Measurements from ENCODE around the gene ELMO1. TPM values are rescaled to one million over a fixed set of nuclear protein-coding genes. Genes with fewer than 3 reads are reported as not detected.
A peak's percentile ranks its signal among the peaks of the same experiment; 100 is the strongest.

ELMO1 gene
- total and polyA plus RNA-seq, 8 donors = 3.0 to 20.6 (median 6.6) TPM

GRCh38 chr7:36911788-36912187, 536.9 kb downstream of the ELMO1 start:
- DNase-seq = no peak
- peak in 3 of 4 donors; percentile 50 to 84 (median 81) for ATAC-seq
- 59 to 64% methylated on average over 5 of the region's 5 CpGs for WGBS, 2 donors
- Histone ChIP-seq H3K27ac (no peak overlapping the region), H3K4me1 (peaks cover 4 to 5% (median 5%) of the 10 kb centered on the region in 3 donors), H3K4me3 (no peak overlapping the region), H3K36me3 (no peaks in the 10 kb centered on the region), H3K9me3 (no peaks in the 10 kb centered on the region), H3K27me3 (no peaks in the 10 kb centered on the region)
- intact Hi-C loops (cut with DNase I) = no loop called here
- no peak for FAIRE-seq
- TF ChIP-seq, protein P1, sequence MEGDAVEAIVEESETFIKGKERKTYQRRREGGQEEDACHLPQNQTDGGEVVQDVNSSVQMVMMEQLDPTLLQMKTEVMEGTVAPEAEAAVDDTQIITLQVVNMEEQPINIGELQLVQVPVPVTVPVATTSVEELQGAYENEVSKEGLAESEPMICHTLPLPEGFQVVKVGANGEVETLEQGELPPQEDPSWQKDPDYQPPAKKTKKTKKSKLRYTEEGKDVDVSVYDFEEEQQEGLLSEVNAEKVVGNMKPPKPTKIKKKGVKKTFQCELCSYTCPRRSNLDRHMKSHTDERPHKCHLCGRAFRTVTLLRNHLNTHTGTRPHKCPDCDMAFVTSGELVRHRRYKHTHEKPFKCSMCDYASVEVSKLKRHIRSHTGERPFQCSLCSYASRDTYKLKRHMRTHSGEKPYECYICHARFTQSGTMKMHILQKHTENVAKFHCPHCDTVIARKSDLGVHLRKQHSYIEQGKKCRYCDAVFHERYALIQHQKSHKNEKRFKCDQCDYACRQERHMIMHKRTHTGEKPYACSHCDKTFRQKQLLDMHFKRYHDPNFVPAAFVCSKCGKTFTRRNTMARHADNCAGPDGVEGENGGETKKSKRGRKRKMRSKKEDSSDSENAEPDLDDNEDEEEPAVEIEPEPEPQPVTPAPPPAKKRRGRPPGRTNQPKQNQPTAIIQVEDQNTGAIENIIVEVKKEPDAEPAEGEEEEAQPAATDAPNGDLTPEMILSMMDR (IDR thresholded peaks at IDR 0.05) = no peak

DNA sequence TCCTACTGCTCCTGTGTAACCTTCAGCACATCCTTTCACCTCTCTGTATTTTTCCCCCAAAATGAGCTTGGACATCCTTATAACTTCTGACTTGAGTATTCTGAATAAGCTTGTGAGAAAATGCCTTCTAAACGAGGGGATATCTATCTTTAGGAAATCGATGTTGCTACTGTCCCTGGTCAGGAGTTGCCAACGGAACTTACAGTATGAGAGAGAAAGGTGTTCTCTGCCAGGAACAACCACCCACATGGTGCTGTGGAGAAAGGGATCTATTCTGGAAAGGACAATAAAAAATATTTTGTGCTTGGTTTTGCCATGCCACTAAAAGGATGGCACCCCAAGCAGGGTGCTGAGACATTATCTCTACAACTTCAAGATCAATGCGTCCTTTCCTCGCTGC, 537.8 kb downstream of the ELMO1 start:
- H3K27ac ChIP-seq = no peak overlapping the region
- WGBS, 2 donors = 81 to 87% methylated on average over 5 of the region's 5 CpGs
- no peak overlapping the region for H3K4me3 ChIP-seq
- H3K9me3 ChIP-seq = no peaks in the 10 kb centered on the region
- intact Hi-C loops (cut with DNase I) = no loop called here
- DNase-seq = no peak
- peaks cover 8 to 14% (median 8%) of the 10 kb centered on the region in 3 donors for H3K4me1 ChIP-seq
- TF ChIP-seq, protein P1 (IDR thresholded peaks at IDR 0.05) = no peak
- ATAC-seq = no peak
- no peak for FAIRE-seq
- H3K36me3 ChIP-seq = no peaks in the 10 kb centered on the region
- no peaks in the 10 kb centered on the region for H3K27me3 ChIP-seq

DNA sequence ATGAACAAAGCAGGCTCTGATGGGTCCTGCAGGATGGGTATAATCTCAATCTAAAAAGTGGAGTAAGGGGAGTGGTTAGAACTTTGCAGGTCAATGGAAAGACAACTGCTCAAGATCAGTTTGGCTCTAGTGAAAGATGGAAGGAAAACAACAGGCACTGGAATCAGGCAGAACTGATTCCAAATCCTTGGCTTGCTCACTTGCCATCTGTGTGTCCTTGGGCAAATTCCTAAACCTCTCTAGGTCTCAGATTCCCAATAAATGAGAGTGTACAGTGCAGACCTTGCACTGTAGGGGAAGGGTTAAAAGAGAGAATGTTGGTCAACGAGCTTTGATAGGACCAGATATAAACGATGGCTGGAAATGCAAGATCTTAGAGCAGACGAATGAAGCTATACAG, 538.3 kb downstream of the ELMO1 start:
- Histone ChIP-seq H3K4me1 (peaks cover 8 to 14% (median 8%) of the 10 kb centered on the region in 3 donors), H3K4me3 (no peak overlapping the region), H3K36me3 (no peaks in the 10 kb centered on the region), H3K27ac (no peak overlapping the region), H3K27me3 (no peaks in the 10 kb centered on the region), H3K9me3 (no peaks in the 10 kb centered on the region)
- no peak for FAIRE-seq
- 45 to 55% methylated on average over 3 of the region's 3 CpGs for WGBS, 2 donors
- DNase-seq = no peak
- TF ChIP-seq, protein P1 (IDR thresholded peaks at IDR 0.05) = no peak
- ATAC-seq = no peak
- intact Hi-C loops (cut with DNase I) = no loop called here

- H3K4me1 ChIP-seq = peaks cover 16 to 21% (median 20%) of the 10 kb centered on the region in 3 donors
- WGBS, 2 donors = 12 to 23% methylated on average over 3 of the region's 3 CpGs
- FAIRE-seq = no peak
- TF ChIP-seq, protein P1 (IDR thresholded peaks at IDR 0.05) = no peak
- intact Hi-C loops (cut with DNase I) = no loop called here
- H3K27ac ChIP-seq = peak overlapping the region in 1 of 4 donors; percentile 12
- ATAC-seq = peak in 3 of 4 donors; percentile 27 to 76 (median 65)
- H3K4me3 ChIP-seq = no peak overlapping the region
- DNase-seq = no peak
- no peaks in the 10 kb centered on the region for H3K36me3 ChIP-seq
- H3K9me3 ChIP-seq = no peaks in the 10 kb centered on the region
- no peaks in the 10 kb centered on the region for H3K27me3 ChIP-seq
Observed at GRCh38 chr7:36906956-36907635, 541.6 kb downstream of the ELMO1 start.

GRCh38 chr7:36906448-36906847, 542.2 kb downstream of the ELMO1 start:
- DNase-seq (no peak), FAIRE-seq (no peak), ATAC-seq (peak; percentile 37 to 61 (median 49))
- Histone ChIP-seq H3K9me3 (no peaks in the 10 kb centered on the region), H3K27me3 (no peaks in the 10 kb centered on the region), H3K4me3 (no peak overlapping the region), H3K27ac (peak overlapping the region in 1 of 4 donors; percentile 12), H3K4me1 (peaks cover 16 to 21% (median 20%) of the 10 kb centered on the region in 3 donors), H3K36me3 (no peaks in the 10 kb centered on the region)
- TF ChIP-seq, protein P1 (IDR thresholded peaks at IDR 0.05) = no peak
- intact Hi-C loops (cut with DNase I) = no loop called here
- 78% methylated on average over 4 of the region's 4 CpGs for WGBS, 2 donors

Measured in pancreas (tissue), 10 donors.